Muscle layer of duodenum (tissue), 2 donors: Measurements from ENCODE around the gene RIPOR3.
"Not testable (repeated sequence)": the region's sequence is repeated elsewhere in the genome, so short reads cannot be mapped to it uniquely, and the experiment has no call there.

Source experiments
- H3K27ac ChIP-seq: one replicate; pipeline ENCODE4 v1.7.0; 2013; ENCODE audit warnings: mild to moderate bottlenecking, low read length
- H3K27me3 ChIP-seq: one replicate; pipeline ENCODE4 v1.7.0; 2013; ENCODE audit warnings: low read depth, mild to moderate bottlenecking, control low read depth, low read length
- H3K36me3 ChIP-seq, 2 donors: one replicate each; pipeline ENCODE4 v1.7.0; 2013; ENCODE audit warnings: low read length in 2 of 2, control low read depth in 1 of 2, mild to moderate bottlenecking in 1 of 2; ENCODE audit not compliant: insufficient read depth in 2 of 2, control insufficient read depth in 1 of 2
- H3K4me1 ChIP-seq, 2 donors: one replicate each; pipeline ENCODE4 v1.7.0; 2013; ENCODE audit warnings: low read length in 2 of 2, mild to moderate bottlenecking in 2 of 2, control low read depth in 1 of 2, moderate library complexity in 1 of 2; ENCODE audit not compliant: insufficient read depth in 2 of 2, control insufficient read depth in 1 of 2
- H3K4me3 ChIP-seq, 2 donors: one replicate each; pipeline ENCODE4 v1.7.0; 2013; ENCODE audit warnings: low read length in 2 of 2, low read depth in 1 of 2, mild to moderate bottlenecking in 1 of 2
- H3K9me3 ChIP-seq, 2 donors: one replicate each; pipeline ENCODE4 v1.7.0; 2013; ENCODE audit warnings: low read length in 2 of 2, control low read depth in 1 of 2, mild to moderate bottlenecking in 1 of 2; ENCODE audit not compliant: control insufficient read depth in 1 of 2
- donor health status: healthy.

RIPOR3 gene

GRCh38 chr20:50698255-50698654 lies 6.9 kb upstream of the RIPOR3 start:
- H3K27me3 ChIP-seq, H3K4me3 ChIP-seq, H3K36me3 ChIP-seq, H3K9me3 ChIP-seq, H3K27ac ChIP-seq, H3K4me1 ChIP-seq: not testable (repeated sequence)

- Histone ChIP-seq H3K4me3 (no peak overlapping the region), H3K9me3 (no peaks in the 10 kb centered on the region), H3K36me3 (no peaks in the 10 kb centered on the region), H3K27ac (no peak overlapping the region), H3K4me1 (peaks cover 0 to 25% of the 10 kb centered on the region in 2 donors), H3K27me3 (peaks cover 16% of the 10 kb centered on the region)
These were observed 4.0 kb upstream of the RIPOR3 start for GRCh38 chr20:50695135-50695872.

GRCh38 chr20:50694379-50695134 lies 3.2 kb upstream of the RIPOR3 start:
- Histone ChIP-seq H3K9me3 (no peaks in the 10 kb centered on the region), H3K4me3 (no peak overlapping the region), H3K4me1 (peaks cover 0 to 32% of the 10 kb centered on the region in 2 donors), H3K27me3 (peaks cover 16% of the 10 kb centered on the region), H3K36me3 (no peaks in the 10 kb centered on the region), H3K27ac (no peak overlapping the region)

GRCh38 chr20:50693001-50693400 lies 1.7 kb upstream of the RIPOR3 start:
- Histone ChIP-seq H3K4me1 (peaks cover 0 to 35% of the 10 kb centered on the region in 2 donors), H3K4me3 (no peak overlapping the region), H3K9me3 (no peaks in the 10 kb centered on the region), H3K27me3 (peaks cover 16% of the 10 kb centered on the region), H3K27ac (no peak overlapping the region), H3K36me3 (no peaks in the 10 kb centered on the region)

- peaks cover 16% of the 10 kb centered on the region for H3K27me3 ChIP-seq
- peaks cover 0 to 36% of the 10 kb centered on the region in 2 donors for H3K4me1 ChIP-seq
- peak overlapping the region in 1 of 2 donors; percentile 77 for H3K4me3 ChIP-seq
- H3K36me3 ChIP-seq, result no peaks in the 10 kb centered on the region
- no peaks in the 10 kb centered on the region for H3K9me3 ChIP-seq
- H3K27ac ChIP-seq, result peak overlapping the region; percentile 51
These were observed 1.2 kb upstream of the RIPOR3 start for GRCh38 chr20:50692552-50692933.

- H3K4me3 ChIP-seq, result peak overlapping the region; percentile 64 to 77
- H3K27me3 ChIP-seq, result peaks cover 16% of the 10 kb centered on the region
- H3K9me3 ChIP-seq, result no peaks in the 10 kb centered on the region
- peak overlapping the region; percentile 51 for H3K27ac ChIP-seq
- H3K4me1 ChIP-seq, result peaks cover 0 to 43% of the 10 kb centered on the region in 2 donors
- H3K36me3 ChIP-seq, result no peaks in the 10 kb centered on the region
These were observed 520 bp upstream of the RIPOR3 start for GRCh38 chr20:50691573-50692551.

- no peak overlapping the region for H3K27ac ChIP-seq
- H3K9me3 ChIP-seq, result no peaks in the 10 kb centered on the region
- H3K4me3 ChIP-seq, result peak overlapping the region; percentile 64 to 77
- H3K4me1 ChIP-seq, result peaks cover 0 to 43% of the 10 kb centered on the region in 2 donors
- peaks cover 16% of the 10 kb centered on the region for H3K27me3 ChIP-seq
- H3K36me3 ChIP-seq, result no peaks in the 10 kb centered on the region
These were observed 1.3 kb downstream of the RIPOR3 start for GRCh38 chr20:50689864-50690649.

- Histone ChIP-seq H3K36me3 (no peaks in the 10 kb centered on the region), H3K4me1 (peaks cover 0 to 39% of the 10 kb centered on the region in 2 donors), H3K27ac (no peak overlapping the region), H3K27me3 (peaks cover 16% of the 10 kb centered on the region), H3K9me3 (no peaks in the 10 kb centered on the region), H3K4me3 (no peak overlapping the region)
These were observed 2.9 kb downstream of the RIPOR3 start for GRCh38 chr20:50688256-50688975.

- no peak overlapping the region for H3K27ac ChIP-seq
- no peak overlapping the region for H3K4me3 ChIP-seq
- peaks cover 8% of the 10 kb centered on the region for H3K27me3 ChIP-seq
These were observed 4.5 kb downstream of the RIPOR3 start for GRCh38 chr20:50686821-50687220.

GRCh38 chr20:50683570-50683969 lies 7.8 kb downstream of the RIPOR3 start:
- no peaks in the 10 kb centered on the region for H3K9me3 ChIP-seq
- no peaks in the 10 kb centered on the region for H3K36me3 ChIP-seq
- H3K4me3 ChIP-seq, result no peak overlapping the region
- no peaks in the 10 kb centered on the region for H3K27me3 ChIP-seq
- H3K4me1 ChIP-seq, result peaks cover 0 to 10% of the 10 kb centered on the region in 2 donors
- H3K27ac ChIP-seq, result no peak overlapping the region

More at GRCh38 chr20:50686821-50687220, 4.5 kb downstream of the RIPOR3 start:
- Histone ChIP-seq H3K4me1 (peaks cover 0 to 31% of the 10 kb centered on the region in 2 donors), H3K9me3 (no peaks in the 10 kb centered on the region), H3K36me3 (no peaks in the 10 kb centered on the region)
